NCI-H2081 (cell line): Measurements from ENCODE around the gene WDR4.
"Not testable (repeated sequence)": the region's sequence is repeated elsewhere in the genome, so short reads cannot be mapped to it uniquely, and the experiment has no call there.

Experiments used
- DNase-seq, 2 experiments: peaks; one replicate each; lab custom pipeline; 2025; lab: John Stamatoyannopoulos, UW

The WDR4 gene

DNA sequence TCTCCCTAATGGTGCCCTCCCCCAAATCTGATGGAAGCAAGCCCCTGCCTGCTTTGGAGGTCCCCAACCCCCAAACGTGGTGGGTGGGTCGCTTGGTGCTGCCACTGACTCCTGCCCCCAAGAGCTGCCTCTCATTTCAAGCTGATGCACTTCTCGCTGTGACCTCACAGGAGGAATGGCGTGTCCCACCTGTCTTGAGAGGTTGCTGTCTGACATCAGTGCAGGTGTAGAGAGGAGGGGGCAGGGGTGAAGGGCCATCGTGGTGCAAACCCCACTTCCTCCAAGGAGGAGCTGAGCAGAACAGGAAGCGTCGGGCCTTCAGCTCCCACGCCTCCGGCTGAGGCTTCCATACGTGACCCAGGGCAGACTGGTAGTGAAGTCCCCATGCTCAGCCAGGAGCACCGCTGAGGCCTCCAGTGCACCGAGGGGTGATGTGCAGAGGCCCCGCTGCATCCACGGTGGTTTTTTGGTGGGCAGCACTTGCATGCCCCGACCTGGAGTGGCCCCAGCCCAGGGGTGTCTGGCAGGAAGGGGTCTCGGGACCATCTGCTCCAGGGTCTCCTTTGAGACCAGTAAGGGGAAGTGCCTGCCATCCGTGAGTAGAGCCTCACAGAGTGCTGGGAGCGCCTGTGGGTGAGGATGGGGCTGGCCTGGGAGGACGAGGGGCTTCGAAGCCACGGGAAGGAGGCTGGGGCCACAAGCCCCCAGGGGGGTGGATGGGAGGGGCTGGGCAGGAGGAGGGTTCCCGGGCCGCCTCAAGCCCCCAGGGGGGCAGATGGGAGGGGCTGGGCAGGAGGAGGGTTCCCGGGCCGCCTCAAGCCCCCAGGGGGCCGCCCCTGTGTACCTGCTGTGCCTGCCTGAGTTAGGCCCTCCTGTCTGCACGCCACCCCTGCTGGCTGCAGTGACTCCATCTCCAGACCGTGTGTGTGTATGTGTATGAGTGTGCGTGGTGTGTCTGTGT, 39.8 kb downstream of the WDR4 start:
- no peak for DNase-seq

DNA sequence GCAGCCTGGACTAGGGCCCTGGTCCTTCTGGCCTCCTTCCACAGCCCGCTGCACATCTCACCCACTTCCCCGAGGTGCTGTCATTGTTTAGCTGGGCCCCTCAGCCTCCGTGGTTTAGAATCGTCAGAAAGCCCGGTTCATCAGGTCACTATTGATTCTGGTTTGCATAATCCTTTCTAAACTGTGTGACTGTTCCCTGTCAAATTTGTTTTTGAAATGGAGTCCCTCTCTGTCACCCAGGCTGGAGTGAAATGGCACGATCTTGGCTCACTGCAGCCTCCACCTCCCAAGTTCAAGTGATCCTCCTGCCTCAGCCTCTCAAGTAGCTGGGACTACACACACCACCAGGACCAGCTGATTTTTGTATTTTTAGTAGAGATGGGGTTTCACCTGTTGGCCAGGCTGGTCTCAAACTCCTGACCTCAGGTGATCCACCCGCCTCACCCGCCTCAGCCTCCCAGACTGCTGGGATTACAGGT, 41.1 kb downstream of the WDR4 start:
- DNase-seq, result not testable (repeated sequence)

DNA sequence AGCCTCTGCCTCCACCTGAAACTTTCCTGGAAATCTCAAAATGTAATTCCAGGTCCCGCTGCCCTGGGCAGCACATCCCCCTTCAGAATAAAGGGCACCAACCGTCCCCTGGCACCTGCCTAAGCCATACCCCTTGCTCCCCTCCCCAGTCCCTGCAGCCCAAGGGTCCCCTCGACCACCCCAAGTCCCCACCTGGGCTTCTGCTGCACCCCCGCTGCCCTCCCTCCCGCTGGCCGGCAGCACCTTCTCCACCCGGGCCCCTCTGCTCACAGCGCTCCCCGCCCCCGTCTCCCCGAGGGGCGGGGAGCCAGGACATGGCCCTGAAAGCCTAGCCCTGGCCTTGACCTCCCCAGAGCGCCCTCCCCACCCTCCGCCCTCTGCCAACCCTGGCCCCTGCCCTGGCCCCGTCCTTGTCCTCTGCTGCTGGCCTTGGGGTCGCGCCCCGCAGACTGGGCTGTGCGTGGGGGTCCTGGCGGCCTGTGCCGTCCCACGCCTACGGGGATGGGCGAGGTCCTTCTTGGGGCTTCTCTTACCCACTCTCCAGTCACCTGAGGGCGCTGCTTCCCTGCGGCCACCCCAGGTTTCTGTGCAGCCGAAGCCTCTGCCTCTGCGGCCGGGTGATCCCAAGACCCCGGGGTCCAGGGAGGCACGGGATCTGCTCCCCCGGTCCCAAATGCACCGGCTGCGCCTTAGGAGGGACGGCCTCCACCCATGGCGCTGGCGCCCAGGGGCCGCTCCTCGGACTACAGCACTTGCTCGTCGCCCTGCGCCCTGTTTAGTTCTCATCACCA, 41.7 kb downstream of the WDR4 start:
- DNase-seq, result no peak

DNA sequence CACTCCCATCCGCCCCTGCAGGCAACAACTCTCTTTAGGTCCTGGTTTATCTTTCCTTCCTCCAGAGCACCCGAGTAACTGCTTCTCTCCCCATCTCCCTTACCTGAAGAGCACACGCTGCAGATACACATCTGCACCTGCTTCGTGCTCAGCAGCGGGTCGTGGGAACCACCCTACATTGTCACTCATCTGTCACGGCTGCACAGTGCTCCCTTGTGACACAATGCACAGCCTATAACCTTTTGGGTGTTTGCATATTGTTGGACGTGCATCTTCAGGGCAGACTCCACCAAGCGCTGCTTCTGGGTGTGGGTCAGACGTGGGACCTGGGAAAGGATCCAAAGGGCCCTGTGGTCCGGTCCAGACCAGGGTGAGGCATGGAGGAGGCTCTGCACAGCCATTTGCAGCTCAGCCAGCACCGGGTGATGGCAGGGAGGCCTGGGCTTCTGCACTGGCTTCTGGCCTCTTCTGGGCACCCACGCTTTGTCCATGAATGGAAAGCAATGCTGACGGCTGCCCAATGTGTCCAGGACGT, 42.5 kb downstream of the WDR4 start:
- no peak for DNase-seq

DNA sequence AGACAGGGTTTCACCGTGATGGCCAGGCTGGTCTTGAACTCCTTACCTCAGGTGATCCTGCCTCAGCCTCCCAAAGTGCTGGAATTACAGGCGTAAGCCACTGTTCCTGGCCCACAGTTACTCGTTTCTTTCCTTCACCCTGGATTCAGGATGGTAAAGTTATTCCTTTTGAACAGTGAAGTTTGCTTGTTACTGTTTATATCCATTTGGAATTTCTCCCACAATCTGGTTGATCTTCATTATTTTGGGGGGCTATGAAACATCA, 43.0 kb downstream of the WDR4 start:
- no peak for DNase-seq

DNA sequence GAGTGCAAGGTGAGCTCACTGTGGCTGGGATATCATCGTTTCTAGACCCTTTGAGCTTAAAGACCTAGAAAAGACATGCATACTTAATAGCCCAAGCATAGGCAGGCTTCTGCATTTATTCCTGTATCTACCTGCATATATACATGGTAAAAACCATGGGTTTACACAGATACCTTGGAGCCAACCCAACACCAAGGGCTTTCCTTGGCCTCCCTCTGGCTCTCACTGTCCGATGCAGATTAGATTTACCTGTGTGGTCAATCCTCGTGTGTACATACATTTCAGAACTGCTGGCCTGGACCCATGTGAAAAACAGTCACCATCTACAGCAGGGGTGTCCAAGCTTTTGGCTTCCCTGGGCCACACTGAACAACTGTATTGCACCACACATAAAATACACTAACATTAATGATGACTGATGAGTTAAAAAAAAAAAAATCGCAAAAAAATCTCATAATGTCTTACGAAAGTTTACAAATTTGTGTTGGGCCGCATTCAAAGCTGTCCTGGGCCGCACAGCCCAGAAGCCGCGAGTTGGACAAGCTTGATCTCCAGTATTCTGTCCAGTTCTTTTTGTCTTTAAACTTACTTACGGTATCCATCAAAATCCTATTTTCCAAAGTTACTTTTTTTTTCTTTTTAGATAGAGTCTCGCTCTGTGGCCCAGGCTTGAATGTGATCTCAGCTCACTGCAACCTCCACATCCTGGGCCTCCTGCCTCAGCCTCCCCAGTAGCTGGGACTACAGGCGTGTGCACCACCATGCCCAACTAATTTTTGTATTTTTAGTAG, 43.5 kb downstream of the WDR4 start:
- no peak for DNase-seq

DNA sequence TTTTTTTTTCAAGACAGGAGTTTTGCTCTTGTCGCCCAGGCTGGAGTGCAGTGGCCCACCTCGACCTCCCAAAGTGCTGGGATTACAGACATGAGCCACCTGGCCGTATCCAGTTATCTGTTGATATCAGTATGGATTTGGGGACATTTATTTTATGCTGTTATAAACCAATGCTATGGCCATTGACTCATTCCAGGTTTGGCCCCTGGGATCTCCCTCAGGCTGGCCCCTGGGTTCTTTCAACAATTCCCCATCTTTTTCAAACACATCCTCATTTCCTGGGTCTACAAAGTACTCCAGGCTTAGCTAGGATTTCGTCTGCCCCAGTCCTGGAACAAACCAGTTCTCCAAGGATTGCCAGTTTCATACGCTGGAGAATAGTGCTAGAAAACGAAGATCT, 44.1 kb downstream of the WDR4 start:
- DNase-seq, result no peak

DNA sequence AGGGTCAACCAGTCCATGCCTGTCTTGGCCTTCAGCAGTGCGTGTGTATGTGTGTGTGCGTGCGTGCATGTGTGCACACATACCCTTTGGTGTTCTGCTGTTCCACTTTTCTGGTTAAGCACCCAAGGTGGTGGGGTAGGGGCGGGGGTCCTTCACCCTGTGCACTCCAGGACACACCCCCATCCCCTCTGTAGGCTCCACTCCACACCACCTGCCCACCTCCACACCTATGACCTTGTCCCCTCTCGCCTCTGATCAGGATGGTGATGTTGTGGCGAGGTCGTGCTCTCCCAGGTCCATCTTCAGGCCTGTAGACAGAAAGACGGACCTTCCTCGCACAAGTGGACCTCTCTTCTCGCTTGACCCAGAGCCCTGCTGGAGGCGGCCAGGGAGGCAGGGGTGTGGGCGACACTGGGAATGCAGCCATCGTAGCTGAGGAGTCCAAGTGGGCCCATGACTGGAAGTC, 44.6 kb downstream of the WDR4 start:
- DNase-seq, result no peak

DNA sequence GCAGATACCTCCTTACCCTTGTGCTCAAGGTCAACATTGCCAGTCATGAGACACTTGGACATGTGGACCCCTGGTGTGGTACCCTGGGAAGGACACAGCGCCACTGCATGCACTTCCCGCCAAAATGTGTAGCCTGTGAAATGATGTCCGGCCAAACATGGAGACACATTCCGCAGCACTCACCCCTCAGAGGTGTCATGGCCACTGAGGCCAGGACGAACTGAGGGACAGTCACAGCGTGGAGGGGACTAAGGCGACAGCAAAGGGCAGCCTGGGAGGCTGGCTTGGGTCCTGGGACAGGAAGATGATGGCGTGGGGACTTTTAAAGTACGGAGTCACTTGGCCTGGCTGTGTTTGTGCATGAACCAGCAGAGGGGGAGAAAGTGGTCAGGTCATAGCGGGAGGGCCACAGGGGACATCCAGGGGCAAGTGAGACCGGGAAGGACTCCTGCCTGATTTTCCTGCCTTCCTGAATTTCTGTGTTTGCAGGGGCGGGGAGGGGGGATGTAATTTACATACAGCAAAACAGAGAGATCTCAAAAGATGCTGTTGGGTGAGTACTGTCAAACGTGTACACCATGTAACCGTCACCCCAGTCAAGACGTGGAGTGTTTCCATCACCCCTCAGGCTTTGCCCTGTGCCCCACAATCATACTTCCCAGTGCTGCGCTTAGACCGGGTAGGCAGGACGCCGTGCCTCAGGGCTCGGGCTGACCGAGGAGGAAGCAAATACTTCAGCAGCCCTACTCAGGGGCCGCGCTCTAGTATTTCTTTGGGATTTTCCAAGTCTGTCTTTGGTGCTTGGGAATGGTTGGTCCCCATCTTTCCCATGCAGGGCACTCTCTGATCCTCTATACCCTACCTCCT, 45.2 kb downstream of the WDR4 start:
- no peak for DNase-seq

DNA sequence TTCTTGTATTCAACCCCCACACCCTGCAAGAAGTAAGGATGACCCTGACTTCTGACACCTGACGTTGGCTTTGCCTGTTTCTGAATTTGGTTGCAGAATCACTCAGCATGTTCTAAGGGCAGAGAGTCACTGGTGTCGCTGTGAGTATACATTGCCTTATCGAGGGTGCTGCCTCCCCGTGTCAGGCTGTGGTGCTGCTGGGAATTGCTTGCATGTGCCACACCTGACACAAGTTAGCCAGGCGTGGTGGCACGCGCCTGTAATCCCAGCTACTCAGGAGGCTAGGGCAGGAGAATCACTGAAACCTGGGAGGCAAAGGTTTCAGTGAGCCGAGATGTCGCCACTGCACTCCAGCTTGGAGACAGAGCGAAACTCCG, 45.9 kb downstream of the WDR4 start:
- peak; percentile 16 to 46 for DNase-seq

DNA sequence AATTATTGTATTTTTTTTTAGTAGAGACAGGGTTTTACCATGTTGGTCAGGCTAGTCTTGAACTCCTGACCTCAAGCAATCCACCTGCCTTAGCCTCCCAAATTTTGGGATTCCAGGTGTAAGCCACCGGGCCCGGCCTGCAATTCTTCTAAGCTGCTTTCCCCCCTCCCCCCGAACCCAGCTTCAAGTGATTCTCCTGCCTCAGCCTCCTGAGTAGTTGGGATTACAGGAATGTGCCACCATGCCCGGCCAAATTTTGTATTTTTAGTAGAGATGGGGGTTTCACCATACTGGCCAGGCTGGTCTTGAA, 47.1 kb downstream of the WDR4 start:
- DNase-seq, result not testable (repeated sequence)

DNA sequence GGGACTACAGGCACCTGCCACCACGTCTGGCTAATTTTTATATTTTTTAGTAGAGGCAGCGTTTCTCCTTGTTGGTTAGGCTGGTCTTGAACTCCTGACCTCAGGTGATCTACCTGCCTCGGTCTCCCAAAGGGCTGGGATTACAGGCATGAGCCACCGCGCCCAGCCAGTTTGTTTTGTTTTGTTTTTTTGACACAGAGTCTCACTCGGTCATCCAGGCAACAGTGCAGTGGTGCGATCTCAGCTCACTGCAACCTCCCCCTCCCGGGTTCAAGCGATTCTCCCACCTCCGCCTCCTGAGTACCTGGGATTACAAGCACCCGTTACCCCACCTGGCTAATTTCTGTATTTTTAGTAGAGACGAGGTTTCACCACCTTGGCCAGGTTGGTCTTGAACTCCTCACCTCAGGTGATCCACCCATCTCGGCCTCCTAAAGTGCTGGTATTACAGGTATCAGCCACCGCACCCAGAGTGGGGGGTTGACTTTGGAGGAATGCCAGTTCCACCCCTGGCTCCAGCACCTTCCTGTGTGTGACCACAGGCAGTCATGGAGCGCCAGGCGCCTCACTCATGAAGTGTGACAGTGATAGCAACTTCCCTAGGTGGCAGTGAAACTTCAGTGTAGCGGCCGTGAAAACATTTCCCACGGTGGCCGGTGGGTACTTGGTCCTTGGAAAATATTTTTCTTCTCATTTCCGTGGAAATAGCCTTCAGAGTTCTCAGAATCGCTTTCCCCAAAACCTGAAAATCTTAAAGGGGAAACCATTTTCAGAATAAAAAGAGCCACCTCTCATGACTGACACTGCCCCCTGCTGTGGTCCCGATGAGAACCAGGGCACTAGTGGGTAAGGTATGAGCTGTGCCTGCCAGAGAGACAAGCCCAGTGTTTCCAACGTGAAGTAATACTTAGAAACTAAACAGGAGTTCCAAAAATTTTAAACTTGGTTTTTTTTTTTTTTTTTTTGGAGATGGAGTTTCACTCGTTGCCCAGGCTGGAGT, 48.6 kb downstream of the WDR4 start:
- DNase-seq, result no peak

DNA sequence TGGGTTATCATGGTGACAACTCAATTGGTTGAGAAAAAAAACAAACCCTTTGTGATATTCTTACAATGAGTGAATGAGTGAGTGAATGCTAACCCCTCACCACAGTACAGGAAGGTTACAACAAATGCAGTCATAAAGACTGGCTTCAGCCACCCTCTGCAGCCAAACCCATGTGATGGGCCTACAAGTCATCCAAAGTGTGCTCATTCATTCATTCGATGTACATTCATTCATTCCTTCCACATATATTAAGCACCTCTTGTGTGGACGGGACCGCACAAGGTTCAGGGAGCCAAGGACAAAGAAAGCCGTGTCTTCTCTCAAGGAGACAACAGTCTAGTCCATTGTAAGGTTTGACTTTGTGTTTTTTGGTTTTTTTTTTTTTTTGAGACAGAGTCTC, 49.4 kb downstream of the WDR4 start:
- no peak for DNase-seq

DNA sequence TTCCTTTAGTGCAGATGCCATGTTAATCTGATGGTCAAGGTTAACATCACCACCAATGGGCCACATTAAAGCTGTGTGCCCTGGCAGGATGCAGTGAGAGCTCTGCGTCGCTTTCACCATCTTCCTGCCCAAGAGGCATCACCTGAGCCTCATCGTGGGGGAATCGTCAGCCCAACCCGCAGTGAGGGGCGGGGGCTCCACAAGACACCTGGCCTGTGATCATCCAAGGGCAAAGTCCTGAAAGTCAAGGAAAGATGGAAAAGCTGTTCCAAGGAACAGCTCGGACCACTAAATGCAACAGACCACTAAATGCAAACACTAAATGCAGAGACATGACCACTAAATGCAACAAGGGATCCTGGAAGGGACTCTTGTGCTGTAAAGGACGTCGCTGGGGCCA, 49.9 kb downstream of the WDR4 start:
- DNase-seq, result no peak

DNA sequence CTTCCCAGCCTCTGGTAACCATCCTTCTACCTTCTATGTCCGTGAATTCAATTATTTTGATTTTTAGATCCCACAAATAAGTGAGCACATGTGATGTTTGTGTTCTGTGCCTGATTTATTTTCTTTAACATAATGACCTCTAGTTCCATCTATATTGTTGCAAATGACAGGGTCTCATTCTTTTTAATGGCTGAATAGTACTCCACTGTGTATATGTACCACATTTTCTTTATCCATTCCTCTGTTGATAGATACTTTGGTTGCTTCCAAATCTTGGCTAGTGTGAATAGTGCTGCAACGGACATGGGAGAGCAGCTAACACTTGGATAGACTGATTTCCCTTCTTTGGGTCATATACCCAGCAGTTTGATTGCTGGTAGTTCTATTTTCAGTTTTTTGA, 51.8 kb downstream of the WDR4 start:
- no peak for DNase-seq

DNA sequence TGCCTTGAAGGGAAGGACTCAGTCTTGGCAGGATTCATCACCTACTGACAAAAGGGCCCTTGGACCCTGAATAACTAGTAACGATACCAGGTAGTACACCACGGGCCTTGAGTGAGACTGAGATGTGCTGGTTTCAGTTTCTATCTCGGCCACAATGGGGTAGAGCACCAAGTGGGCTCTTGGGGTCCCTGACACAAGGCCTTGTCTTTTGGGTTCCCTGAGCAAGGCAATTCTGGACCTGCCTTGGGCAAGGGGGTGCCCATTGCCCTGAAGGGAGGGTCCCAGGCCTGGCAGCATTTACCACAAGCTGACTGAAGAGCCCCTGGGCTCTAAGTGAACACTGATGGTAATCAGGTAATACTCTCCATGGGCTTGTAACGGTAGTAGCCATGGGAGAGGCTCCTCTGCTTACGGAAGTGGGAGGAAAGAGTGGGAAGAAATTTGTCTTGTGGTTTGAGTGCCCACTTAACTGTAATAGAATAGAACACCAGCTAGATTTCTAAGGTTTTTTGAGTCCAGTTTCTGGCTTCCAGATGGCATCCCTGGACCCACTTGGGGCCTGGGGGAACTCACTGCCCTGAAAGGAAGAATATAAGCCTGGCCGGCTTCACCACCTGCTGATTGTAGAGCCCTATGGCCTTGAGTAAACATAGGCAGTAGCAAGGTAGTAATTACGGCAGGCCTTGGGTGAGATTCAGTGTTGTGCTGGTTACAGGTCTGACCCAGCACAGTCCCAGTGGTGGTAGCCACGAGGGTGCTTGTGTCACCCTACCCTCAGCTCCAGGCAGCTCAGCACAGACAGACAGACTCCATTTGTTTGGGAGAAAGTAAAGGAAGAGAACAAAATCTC, 58.5 kb downstream of the WDR4 start:
- DNase-seq, result no peak

DNA sequence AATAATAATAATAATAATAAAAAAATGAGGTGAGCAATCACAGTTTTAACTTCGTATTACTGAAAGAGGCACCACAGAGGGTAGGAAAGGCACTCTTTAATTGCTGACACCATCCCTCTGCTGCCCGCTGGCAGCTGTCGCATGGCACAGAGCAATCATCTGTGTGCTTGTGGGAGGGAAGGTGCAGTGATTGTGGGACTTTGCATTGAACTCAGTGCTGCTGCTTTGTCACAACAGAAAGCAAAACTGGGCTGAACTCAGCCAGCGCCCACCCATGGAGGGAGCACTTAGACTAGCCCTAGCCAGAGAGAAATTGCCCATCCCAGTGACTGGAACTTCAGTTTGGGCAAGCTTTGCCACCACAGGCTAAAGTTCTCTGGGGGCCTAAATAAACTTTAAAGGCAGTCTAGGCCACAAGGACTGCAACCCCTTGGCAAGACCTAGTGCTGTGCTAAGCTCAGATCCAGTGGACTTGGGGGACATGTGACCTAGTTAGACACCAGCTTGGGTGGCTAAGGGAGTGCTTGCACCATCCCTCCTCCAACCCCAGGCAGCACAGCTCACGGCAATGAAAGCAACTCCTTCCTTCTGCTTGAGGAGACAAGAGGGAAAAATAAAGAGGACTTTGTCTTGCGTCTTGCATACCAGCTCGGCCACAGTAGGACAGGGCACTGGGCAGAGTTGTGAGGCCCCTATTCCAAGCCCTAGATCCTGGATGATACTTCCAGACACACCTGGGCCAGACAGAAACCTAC, 59.3 kb downstream of the WDR4 start:
- no peak for DNase-seq

DNA sequence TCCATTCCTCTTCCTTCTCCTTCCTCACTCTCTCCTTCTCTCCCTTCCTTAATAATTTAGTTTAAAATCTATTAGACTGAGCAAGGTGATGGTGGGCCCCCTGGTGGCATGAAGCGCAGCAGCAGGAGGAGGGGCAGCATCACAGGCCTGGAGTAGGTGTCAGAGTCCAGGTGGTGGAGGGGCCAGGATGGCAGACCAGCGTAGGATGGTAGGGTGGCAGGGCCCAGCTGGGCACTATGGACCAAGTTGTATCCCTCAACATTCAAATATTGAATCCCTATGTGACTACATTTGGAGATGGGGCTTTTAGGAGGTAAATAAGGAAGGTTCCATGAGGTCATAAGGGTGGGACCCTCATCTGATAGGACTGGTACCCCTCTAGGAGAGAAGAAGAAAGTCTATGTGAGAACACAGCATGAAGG, 61.0 kb downstream of the WDR4 start:
- DNase-seq, result no peak
